Body of pancreas (tissue), 4 donors: ENCODE measurements around the gene SIL1.

Experiments
- CTCF ChIP-seq, 7 experiments: fragments of 450-650 bp in 4 of 7; fragments of 200-600 bp in 3 of 7; sonication (generic) in 3 of 7; IDR thresholded peaks; one replicate each; pipeline ENCODE4 v1.5.1; 2016 to 2019; ENCODE audit warnings: antibody characterized with exemption in 7 of 7
- POLR2A ChIP-seq, 3 donors: fragments of 450-650 bp; IDR thresholded peaks; one replicate each; pipeline ENCODE4 v1.6.1; 2016; ENCODE audit warnings: antibody characterized with exemption in 3 of 3, mild to moderate bottlenecking in 2 of 3

GRCh38 chr5:138925090-138925635 is 273.0 kb downstream of the SIL1 start:
- TF ChIP-seq CTCF (IDR thresholded peaks at IDR 0.05), result no peak
- no peak for TF ChIP-seq POLR2A (IDR thresholded peaks at IDR 0.05)
